HepG2 (cell line): ENCODE measurements around the gene PLEKHG7. TPM values are rescaled to one million over a fixed set of nuclear protein-coding genes. Genes with fewer than 3 reads are reported as not detected.

Experiments
- ATAC-seq: fragments of 200-7000 bp; cut with Tn5 transposase; 3 replicates; pipeline ENCODE4 v1.9.1; 2020; ENCODE audit warnings: mild to moderate bottlenecking, moderate library complexity
- BruUV-seq: library from RNA; stranded (reverse); fragments of 400-500 nt; replicated peaks from 2 replicates; lab custom pipeline; 2021; lab: Mats Ljungman, UMichigan
- CTCF ChIA-PET: fragments of 300-600 bp; formaldehyde crosslinking; extraction: SDS; loops from one replicate; lab custom pipeline; 2021; ENCODE audit warnings: low total read pairs, inconsistent platforms, low intra/inter-chr PET ratio; lab: Yijun Ruan, JAX
- POLR2A ChIA-PET: fragments of 350-600 bp; sonication (Branson Sonifier 250); formaldehyde crosslinking; loops from one replicate; lab custom pipeline; 2020; ENCODE audit warnings: antibody characterized with exemption, inconsistent platforms; lab: Yijun Ruan, JAX
- DNase-seq: peaks from one replicate; pipeline ENCODE4 v3.0.0-alpha.2; 2015; ENCODE audit warnings: low spot score
- FAIRE-seq: peaks from 3 replicates; lab custom pipeline; 2011; peaks lifted over from hg19 to GRCh38; lab: Jason Lieb, UNC
- H2AFZ ChIP-seq: one replicate; pipeline ENCODE4 v1.6.1; 2011; ENCODE audit warnings: low read length, inconsistent platforms
- H3K27ac ChIP-seq: fragments of 300-600 bp; 3 replicates; pipeline ENCODE4 v1.8.0; 2011; ENCODE audit warnings: mixed run types, mild to moderate bottlenecking, mixed read lengths, low read length, inconsistent platforms; ENCODE audit not compliant: insufficient read depth; ENCODE audit errors: extremely low read length
- H3K27me3 ChIP-seq, 2 experiments: fragments of 200-600 bp in 1 of 2; 2 replicates in 1 of 2; 3 replicates in 1 of 2; pipeline versions ENCODE4 v1.6.0 to v1.8.0; 2011; ENCODE audit warnings: low read length in 2 of 2, mild to moderate bottlenecking in 2 of 2, moderate library complexity in 2 of 2, inconsistent platforms in 1 of 2; ENCODE audit not compliant: insufficient read depth in 2 of 2, control insufficient read depth in 1 of 2
- H3K36me3 ChIP-seq, 2 experiments: fragments of 200-600 bp in 1 of 2; replicated peaks in 1 of 2; 2 replicates in 1 of 2; 3 replicates in 1 of 2; pipeline versions ENCODE4 v1.5.1 to v1.8.0; 2011; ENCODE audit warnings: low read length in 2 of 2, inconsistent platforms in 1 of 2; ENCODE audit not compliant: insufficient read depth in 2 of 2, control insufficient read depth in 1 of 2
- H3K4me1 ChIP-seq: 2 replicates; pipeline ENCODE4 v1.5.1; 2012; ENCODE audit warnings: low read length, inconsistent platforms; ENCODE audit not compliant: insufficient read depth
- H3K4me2 ChIP-seq: 2 replicates; pipeline ENCODE4 v1.6.0; 2011; ENCODE audit warnings: low read depth, low read length, inconsistent platforms
- H3K4me3 ChIP-seq, 3 experiments: fragments of 200-600 bp in 1 of 3; sonication (generic), shearing (Covaris generic) in 1 of 3; replicated peaks in 1 of 3; 2 replicates each; pipeline ENCODE4 v1.5.1; 2011 to 2016; ENCODE audit warnings: low read length in 3 of 3, inconsistent platforms in 2 of 3, low read depth in 2 of 3, mild to moderate bottlenecking in 2 of 3, control low read depth in 1 of 3, mixed read lengths in 1 of 3; ENCODE audit not compliant: insufficient read depth in 1 of 3
- H3K79me2 ChIP-seq: one replicate; pipeline ENCODE4 v1.6.1; 2011; ENCODE audit warnings: low read length, inconsistent platforms; ENCODE audit not compliant: insufficient read depth
- H3K9ac ChIP-seq: 2 replicates; pipeline ENCODE4 v1.6.0; 2011; ENCODE audit warnings: mild to moderate bottlenecking, low read depth, low read length, inconsistent platforms; ENCODE audit not compliant: insufficient read depth
- H3K9me3 ChIP-seq: 2 replicates; pipeline ENCODE4 v1.5.1; 2012; ENCODE audit warnings: mild to moderate bottlenecking, low read length
- H4K20me1 ChIP-seq: 2 replicates; pipeline ENCODE4 v1.6.0; 2011; ENCODE audit warnings: inconsistent platforms, mild to moderate bottlenecking, low read length, moderate library complexity; ENCODE audit not compliant: insufficient read depth
- ATM ChIP-seq: fragments of 450-650 bp; IDR thresholded peaks from 2 replicates; pipeline ENCODE4 v1.7.1; 2017; ENCODE audit warnings: mild to moderate bottlenecking, borderline replicate concordance
- HDAC2 ChIP-seq: sonication (generic); formaldehyde crosslinking; IDR thresholded peaks from 2 replicates; pipeline ENCODE4 v1.4.0; 2020; ENCODE audit warnings: missing genetic modification reagents
- NR2C2 ChIP-seq: sonication (generic); formaldehyde crosslinking; IDR thresholded peaks from 2 replicates; pipeline ENCODE4 v1.4.0; 2020; ENCODE audit warnings: missing genetic modification reagents, mild to moderate bottlenecking, moderate library complexity, borderline replicate concordance
- ZNF138 ChIP-seq: sonication (generic); formaldehyde crosslinking; IDR thresholded peaks from 2 replicates; pipeline ENCODE4 v1.5.0; 2020; ENCODE audit warnings: mild to moderate bottlenecking, low read depth, missing genetic modification reagents
- WGBS: methylation state at CpG from one replicate; pipeline ENCODE4 v1.1.6; 2017; ENCODE audit warnings: low lambda C conversion rate; 5-methylcytosine and 5-hydroxymethylcytosine counted together
- in situ Hi-C: cut with HindIII; loops from 2 replicates; pipeline ENCODE4 v1.10.0; 2017; ENCODE audit warnings: low pct_unique_long_range_greater_than_20kb; ENCODE audit not compliant: extremely low pct_ligation_motif_present
- intact Hi-C: fragments of 100-400 bp; cut with micrococcal nuclease; formaldehyde crosslinking; loops from one replicate; pipeline ENCODE4 v1.10.0; 2022; ENCODE audit not compliant: unreplicated experiment
- polyA plus RNA-seq, 8 experiments: library from polyadenylated mRNA; depleted of rRNA in 3 of 8; stranded (reverse) in 7 of 8; unstranded in 1 of 8; fragments of >200 nt; fragmentation: Illumina TruSeq in 4 of 8; extraction: Trizol in 4 of 8; gene quantifications; 2 replicates each; pipeline versions ENCODE4 v1.2.1 to v1.2.3, GENCODE V29; 2011 to 2016; ENCODE audit warnings: low read depth in 4 of 8, missing spikeins in 1 of 8, mixed read lengths in 1 of 8; ENCODE audit not compliant: insufficient read depth in 1 of 8
- total RNA-seq, 5 experiments: library from RNA; depleted of rRNA; stranded (reverse); fragments of >200 nt; fragmentation: Illumina TruSeq; extraction: Trizol; gene quantifications; 2 replicates each; pipeline ENCODE4 v1.2.3, GENCODE V29; 2016; ENCODE audit warnings: low read depth in 1 of 5
- TF ChIP-seq, protein P1 (sequence below): sonication (generic); formaldehyde crosslinking; IDR thresholded peaks from 2 replicates; pipeline ENCODE4 v1.4.0; 2020; ENCODE audit warnings: mild to moderate bottlenecking, low read depth, missing genetic modification reagents
- TF ChIP-seq, protein P2 (sequence below): sonication (generic); formaldehyde crosslinking; IDR thresholded peaks from 2 replicates; pipeline ENCODE4 v1.4.0; 2020; ENCODE audit warnings: missing genetic modification reagents

Gene PLEKHG7
- total and polyA plus RNA-seq, 2 of the 13 experiments (the other 11 are each of a cell fraction or from before 2014, with no cell fraction given), result not detected

- Histone ChIP-seq H3K9me3 (no peaks in the 10 kb centered on the region), H3K9ac (no peak overlapping the region), H3K4me1 (no peaks in the 10 kb centered on the region), H3K36me3 (no peaks in the 10 kb centered on the region), H3K4me3 (no peak overlapping the region), H3K79me2 (no peaks in the 10 kb centered on the region), H3K27ac (no peak overlapping the region), H3K27me3 (peaks cover 0 to 20% of the 10 kb centered on the region in 2 experiments; a peak in 2 of 5 replicates), H4K20me1 (no peaks in the 10 kb centered on the region), H3K4me2 (no peak overlapping the region), H2AFZ (no peak overlapping the region)
- no peak for TF ChIP-seq HDAC2 (CRISPR knock-in tag)
- no peak for TF ChIP-seq NR2C2 (CRISPR knock-in tag)
- TF ChIP-seq ZNF138 (CRISPR knock-in tag), result no peak
- TF ChIP-seq, protein P1, sequence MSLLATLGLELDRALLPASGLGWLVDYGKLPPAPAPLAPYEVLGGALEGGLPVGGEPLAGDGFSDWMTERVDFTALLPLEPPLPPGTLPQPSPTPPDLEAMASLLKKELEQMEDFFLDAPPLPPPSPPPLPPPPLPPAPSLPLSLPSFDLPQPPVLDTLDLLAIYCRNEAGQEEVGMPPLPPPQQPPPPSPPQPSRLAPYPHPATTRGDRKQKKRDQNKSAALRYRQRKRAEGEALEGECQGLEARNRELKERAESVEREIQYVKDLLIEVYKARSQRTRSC (CRISPR knock-in tag), result no peak
- TF ChIP-seq ATM, result no peak
- TF ChIP-seq, protein P2, sequence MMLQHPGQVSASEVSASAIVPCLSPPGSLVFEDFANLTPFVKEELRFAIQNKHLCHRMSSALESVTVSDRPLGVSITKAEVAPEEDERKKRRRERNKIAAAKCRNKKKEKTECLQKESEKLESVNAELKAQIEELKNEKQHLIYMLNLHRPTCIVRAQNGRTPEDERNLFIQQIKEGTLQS (CRISPR knock-in tag), result no peak
- ATAC-seq (no peak), DNase-seq (no peak), FAIRE-seq (no peak)
- ChIA-PET CTCF (no interaction called here), POLR2A (no interaction called here)
- 14% methylated on average over 6 of the region's 6 CpGs for WGBS
- BruUV-seq, result no TSS peak
- in situ Hi-C loops (no loop called here), intact Hi-C loops (no loop called here)
These were observed 33.8 kb downstream of the PLEKHG7 start for GRCh38 chr12:92736605-92737004.
